ENCODE measurements around the gene SPRR2B.
"Not testable (repeated sequence)": the region's sequence is repeated elsewhere in the genome, so short reads cannot be mapped to it uniquely, and the experiment has no call there.

SPRR2B gene

DNA sequence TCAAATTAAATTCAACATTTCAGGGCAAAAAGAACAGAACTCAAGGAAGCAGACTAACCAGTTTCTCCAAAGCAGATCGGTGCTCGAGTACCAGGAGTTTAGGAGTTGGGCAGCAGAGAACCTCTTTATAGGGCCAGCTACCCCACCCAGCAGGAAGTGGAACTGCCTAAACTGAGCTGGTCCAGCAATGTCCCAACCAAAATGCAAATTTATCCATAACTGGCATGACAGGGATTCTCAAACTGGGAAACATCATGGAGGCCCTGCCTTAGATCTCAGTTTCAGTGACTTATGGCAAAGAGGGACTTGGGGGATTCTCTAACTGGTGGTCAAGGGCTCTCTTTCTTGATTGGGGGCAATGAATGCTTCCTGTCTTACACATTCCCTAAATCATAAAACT is at the start of gene SPRR2B:
Gene SPRR2B, minus strand, starts transcription at position 101 of the 400 bp plus-strand sequence. CDS start 772 bp downstream, outside the sequence.
- no peak for DNase-seq

DNA sequence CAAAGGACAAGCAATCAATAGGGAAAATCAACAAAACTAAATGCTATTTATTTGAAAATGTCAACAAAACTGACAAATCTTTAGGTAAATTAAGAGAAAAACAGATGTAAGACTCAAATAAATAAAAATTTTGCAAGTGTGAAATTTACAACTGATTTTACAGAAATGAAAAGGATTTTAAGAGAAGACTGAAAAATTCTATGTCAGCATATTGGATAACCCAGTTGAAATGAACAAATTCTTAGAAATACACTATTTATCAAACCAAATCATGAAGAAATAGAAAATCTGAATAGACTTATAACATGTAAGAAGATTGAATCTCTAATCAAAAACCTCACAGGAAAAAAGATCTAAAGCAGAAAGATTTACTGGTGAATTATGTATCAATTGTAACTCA is 49.5 kb upstream of the SPRR2B start:
- no peak for DNase-seq

DNA sequence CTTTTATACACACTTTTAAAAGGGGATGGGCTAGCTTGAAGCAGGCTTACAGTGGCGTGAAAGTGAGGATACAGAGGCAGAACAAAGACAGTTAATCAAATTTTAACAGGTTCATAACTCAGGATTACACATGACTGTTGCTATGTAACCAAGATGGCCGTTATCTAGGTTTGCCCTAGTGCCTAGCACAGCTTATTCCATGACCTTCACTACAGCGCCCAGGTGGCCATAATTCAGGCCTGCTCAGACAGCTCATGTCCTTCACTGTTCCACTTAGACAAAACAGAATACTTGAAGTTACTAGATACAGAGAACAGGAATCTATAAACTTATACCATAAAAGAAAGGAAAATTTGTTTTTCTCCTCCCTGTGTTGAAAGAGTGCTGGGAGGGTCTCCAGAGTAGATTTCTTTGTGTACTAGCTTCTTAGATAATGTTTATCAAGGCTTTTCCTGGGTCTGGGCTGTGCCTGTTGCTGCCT is 48.1 kb upstream of the SPRR2B start:
- no peak for DNase-seq

DNA sequence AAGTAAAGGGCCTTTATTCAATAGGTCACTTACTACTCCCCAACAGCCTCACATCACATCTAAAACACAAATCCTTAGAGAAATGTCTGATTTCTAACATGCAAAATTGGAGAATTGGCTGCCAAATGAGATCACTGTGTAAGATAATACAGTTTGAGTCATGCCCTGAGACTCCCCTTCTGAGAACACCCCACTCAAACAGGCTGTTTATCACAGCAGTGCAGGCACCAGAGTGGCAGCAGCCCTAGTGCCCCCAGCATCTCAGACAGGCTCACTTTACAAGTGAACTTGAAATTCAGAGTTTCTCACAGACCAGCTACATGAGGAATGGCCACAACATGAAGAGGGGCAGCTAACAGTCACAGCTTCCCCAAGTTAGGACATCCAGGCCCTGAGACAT is 43.9 kb upstream of the SPRR2B start:
- not testable (repeated sequence) for DNase-seq

DNA sequence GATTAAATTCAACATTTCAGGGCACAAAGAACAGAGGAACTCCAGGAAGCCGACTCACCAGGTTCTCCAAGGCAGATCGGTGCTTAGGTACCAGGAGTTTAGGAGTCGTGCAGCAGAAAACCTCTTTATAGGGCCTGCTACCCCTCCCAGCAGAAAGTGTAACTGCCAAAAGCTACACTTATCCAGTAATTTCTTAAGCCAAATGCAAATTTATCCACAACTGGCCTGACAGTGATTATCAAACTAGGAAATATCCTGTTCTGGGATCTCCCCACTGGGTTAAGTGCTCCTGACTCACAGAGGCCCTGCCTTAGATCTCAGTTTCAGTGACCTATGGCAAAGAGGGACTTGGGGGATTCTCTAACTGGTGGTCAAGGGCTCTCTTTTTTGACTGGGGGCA is 42.0 kb upstream of the SPRR2B start, which contains the start of gene SPRR2F:
Gene SPRR2F, minus strand, starts transcription at position 101 of the 400 bp plus-strand sequence. CDS start 783 bp downstream, outside the sequence.
- no peak for DNase-seq

DNA sequence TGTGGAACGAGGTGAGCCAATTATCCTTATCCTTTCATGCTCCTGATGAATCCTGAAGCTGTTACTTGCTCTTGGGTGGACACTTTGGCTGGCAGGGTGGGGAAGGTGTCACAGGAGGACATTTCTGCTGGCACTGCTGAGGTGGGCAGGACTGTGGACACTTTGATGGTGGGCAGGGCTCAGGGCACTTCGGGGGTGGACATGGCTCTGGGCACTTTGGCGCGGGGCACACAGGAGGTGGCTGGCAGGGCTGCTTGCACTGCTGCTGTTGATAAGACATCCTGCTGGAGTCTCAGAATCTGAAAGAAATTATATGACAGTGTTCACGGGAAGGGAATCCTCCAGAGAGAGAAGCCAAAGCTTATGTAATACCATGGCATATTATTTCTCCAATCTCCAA is 41.0 kb upstream of the SPRR2B start:
- DNase-seq, result not testable (repeated sequence)

DNA sequence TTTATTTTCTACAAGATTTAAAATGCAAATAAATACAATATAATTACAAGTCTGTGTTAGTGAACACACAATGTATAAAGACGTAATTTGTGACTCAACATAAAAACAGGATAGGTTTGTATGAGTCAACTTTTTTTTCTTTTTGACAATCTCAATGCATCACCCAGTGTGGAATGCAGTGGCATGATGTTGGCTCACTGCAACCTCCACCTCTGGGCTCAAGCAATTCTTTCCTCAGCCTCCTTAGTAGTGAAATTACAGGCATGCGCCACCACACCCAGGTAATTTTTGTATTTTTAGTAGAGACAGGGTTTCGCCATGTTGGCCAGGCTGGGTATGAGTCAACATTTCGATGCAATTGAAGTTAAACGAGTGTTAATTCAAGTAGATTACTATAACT is 28.8 kb upstream of the SPRR2B start:
- DNase-seq, result no peak

DNA sequence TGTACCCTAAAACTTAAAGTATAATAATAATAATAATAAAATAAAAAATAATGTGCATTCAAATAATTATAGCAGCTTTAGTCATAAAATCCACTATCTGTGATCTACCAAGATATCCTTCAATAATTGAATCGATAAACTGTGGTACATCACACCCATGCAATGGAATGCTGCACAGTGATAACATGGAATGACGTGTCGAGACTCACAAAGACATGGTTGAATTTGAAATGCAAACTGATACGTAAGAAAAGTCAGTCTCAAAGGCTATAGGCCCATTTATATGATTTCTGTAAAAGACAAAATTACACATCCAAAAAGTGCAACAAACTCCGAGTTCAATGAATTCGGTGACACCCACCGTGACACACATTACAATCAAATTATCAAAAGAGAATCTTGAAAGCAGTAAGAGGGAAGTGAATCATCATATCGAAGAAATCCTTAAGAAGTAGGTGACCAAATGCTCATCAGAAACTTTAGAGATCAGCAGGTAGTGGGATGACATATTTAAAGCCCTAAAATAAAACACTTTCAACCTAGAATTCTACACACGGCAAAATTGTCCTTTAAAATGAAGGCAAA is 28.1 kb upstream of the SPRR2B start:
- no peak for DNase-seq

DNA sequence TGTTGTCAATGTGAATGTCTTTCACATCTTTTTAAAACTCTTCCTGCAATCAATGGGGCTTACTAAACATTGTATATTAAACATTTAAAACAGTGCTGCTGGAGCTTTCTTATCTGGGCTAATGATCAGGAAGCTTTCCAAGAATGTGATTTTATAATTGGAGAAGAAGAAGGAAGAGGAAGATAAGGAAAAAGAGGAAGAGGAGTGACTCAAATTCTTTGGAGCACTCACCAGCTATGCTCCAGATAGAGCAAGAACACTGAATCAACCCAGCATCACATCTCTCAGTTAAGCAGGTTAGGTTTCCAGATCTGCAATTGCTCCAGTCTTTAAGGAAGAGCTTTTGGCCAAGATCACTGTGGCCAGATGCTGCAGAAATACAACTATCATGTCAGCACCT is 24.4 kb upstream of the SPRR2B start:
- no peak for DNase-seq

DNA sequence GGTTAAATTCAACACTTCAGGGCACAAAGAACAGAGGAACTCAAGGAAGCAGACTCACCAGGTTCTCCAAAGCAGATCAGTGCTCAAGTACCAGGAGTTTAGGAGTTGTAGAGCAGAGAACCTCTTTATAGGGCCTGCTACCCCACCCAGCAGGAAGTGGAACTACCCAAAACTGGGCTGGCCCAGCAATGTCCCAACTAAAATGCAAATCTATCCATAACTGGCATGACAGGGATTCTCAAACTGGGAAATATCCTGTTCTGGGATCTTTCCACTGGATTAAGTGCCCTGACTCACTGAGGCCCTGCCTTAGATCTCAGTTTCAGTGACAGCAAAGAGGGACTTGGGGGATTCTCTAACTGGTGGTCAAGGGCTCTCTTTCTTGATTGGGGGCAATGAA is 23.0 kb upstream of the SPRR2B start, which contains the start of gene SPRR2E:
Gene SPRR2E, minus strand, starts transcription at position 101 of the 400 bp plus-strand sequence. CDS start 775 bp downstream, outside the sequence.
- no peak for DNase-seq

DNA sequence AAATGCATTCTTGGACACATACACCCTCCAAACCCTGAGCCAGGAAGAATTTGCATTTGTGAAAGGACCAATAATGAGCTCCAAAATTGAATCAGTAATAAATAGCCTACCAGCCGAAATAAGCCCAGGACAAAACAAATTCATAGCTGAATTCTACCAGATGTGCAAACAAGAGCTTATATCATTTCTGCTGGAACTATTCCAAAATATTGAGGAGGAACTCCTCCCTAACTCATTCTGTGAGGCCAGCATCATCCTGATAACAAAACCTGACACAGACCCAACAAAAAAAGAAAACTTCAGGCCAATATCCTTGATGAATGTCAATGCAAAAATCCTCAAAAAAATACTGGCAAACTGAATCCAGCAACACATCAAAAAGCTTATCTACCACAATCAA is 16.2 kb upstream of the SPRR2B start:
- DNase-seq, result no peak

DNA sequence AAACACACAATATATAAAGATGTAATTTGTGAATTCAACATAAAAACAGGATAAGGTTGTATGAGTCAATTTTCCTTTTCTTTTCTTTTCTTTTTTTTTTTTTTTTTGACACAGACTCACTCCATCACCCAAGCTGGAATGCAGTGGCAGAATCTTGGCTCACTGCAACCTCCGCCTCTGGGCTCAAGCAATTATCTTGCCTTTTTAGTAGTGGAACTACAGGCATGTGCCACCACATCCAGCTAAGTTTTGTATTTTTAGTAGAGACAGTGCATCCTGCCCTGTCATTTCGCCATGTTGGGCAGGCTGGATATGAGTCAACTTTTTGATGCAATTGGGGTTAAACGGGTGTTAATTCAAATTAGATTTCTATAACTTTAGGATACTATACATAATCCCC is 10.3 kb upstream of the SPRR2B start:
- no peak for DNase-seq

DNA sequence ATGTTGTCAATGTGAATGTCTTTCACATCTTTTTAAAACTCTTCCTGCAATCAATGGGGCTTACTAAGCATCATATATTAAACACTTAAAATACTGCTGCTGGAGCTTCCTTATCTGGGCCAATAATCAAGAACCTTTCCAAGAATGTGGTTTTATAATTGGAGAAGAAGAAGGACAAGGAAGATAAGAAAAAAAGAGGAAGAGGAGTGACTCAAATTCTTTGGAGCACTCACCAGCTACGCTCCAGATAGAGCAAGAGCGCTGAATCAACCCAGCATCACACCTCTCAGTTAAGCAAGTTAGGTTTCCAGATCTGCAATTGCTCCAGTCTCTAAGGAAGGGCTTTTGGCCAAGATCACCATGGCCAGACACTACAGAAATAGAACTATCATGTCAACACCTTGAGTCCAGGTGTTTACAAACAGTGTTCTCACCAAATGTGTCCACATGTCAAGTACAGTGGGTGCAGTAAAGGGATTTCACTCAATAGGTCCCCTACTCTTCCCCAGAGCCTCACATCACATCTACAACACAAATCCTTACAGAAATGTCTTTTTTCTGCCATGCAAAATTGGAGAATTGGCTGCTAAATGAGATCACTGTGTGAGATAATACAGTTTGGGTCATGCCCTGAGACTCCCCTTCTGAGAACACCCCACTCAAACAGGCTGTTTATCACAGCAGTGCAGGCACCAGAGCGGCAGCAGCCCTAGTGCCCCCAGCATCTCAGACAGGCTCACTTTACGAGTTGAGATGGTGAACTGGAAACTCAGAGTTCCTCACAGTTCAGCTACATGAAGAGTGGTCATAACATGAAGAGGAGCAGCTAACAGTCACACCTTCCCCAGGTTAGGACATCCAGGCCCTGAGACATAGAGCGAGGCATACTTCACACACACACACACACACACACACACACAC is 1.7 kb upstream of the SPRR2B start:
- DNase-seq, result no peak

DNA sequence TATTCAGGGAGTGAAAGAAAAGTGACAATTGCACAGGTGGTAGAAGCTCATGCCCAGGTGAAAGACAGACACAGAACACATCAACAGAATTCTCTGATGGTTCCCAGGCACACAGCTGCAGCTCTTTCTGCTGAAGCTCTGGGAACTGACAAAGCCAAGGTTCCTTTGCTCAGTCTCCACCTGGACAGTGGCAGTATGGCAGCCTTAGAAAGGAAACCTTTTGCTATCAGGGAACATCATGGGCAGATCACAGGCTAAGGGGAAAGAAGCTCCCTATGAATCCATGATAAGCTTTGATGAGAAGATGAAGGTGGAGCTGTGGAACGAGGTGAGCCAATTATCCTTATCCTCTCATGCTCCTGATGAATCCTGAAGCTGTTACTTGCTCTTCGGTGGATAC is 1.2 kb downstream of the SPRR2B start:
- no peak for DNase-seq

DNA sequence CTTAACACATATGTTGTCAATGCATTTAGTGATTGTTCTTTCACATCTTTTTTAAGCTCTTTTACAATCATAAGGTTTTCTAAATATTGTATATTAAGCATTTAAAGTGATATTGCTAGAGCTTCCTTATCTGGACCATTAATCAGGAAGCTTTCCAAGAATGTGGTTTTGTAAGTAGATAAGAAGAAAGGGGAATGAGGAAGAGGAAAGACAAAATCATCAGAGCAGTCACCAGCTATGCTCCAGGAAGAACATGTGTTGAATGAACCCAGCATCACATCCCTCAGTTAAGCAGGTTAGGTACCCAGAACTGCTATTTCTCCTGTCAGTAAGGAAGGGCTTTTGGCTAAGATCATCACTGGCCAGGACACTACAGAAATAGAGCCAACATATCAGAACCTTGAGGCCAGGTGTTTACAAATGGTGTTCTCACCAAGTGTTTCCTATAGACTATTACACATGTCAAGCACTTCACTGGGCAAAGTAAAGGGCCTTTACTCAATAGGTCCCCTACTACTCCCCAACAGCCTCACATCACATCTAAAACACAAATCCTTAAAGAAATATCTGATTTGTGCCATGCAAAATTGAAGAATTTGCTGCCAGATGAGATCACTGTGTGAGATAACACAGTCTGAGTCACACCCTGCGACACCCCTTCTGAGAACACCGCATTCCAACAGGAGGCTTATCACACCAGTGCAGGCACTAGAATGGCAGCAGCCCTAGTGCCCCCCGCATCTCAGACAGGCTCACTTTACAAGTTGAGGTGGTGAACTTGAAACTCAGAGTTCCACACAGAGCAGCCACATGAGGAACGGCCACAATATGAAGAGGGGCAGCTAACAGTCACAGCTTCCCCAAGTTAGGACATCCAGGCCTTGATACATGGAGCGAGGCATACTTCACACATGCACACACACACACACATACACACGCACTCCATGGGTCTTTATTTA is 12.3 kb downstream of the SPRR2B start:
- no peak for DNase-seq

DNA sequence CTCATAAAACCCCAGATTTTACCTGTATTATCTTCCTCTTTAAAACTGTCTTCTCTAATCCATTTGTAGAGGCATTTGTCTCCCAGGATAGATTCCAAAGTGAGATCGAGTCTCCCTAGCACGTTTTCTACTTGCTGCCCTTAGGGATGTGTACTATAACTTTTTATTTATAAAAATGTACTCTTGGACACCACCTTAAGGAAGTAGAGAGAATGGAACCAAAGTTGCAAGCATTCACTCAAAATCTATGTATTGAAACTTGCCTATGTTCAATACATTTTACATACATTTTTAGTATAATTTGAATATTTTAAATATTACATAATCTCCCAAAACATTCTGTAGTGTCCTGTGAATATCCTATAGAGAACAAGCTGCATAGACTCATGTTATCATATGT is 13.3 kb downstream of the SPRR2B start:
- DNase-seq, result no peak

DNA sequence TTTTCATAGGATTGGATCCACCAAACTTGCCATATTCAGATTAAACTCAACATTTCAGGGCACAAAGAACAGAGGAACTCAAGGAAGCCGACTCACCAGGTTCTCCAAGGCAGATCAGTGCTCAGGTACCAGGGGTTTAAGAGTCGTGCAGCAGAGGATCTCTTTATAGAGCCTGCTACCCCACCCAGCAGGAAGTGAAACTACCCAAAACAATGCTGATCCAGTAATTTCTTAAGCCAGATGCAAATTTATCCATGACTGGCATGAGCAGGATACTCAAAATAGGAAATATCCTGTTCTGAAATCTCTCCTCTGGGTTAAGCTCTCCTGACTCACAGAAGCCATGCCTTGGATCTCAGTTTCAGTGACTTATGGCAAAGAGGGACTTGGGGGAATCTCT is 14.0 kb downstream of the SPRR2B start, which contains the start of gene SPRR2A:
Gene SPRR2A, minus strand, starts transcription at position 138 of the 400 bp plus-strand sequence. CDS start 777 bp downstream, outside the sequence.
- no peak for DNase-seq

DNA sequence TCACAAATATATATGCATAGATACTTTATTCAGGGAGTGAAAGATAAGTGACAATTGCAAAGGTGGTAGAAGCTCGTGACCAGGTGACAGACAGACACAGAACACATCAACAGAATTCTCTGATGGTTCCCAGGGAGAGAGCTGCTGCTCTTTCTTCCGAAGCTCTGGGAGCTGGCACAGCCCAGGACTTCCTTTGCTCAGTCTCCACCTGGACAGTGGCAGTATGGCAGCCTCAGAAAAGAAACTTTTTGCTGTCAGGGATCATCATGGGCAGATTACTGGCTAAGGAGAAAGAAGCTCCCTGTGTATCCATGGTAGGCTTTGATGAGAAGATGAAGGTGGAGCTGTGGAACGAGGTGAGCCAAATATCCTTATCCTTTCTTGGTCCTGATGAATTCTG is 15.3 kb downstream of the SPRR2B start:
- not testable (repeated sequence) for DNase-seq

DNA sequence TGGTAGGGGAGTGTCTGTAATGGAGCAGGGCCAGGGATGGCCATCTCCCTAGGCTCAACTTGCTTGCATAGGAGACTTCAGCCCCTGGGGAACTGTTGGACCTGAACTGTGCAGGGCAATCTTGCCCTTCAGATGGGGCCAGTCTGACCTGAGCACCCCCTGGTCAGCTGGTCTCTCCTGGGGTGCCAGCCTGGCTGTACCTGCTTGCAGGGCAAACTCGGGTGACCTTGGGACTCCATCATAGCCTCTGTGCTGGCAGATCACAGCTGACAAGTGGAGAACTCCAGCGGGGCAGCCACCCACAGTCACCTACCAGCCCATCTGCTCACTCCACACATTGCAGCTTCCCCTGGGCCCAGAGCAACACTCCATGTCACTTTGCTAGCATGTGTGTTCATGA is 22.2 kb downstream of the SPRR2B start:
- no peak for DNase-seq

DNA sequence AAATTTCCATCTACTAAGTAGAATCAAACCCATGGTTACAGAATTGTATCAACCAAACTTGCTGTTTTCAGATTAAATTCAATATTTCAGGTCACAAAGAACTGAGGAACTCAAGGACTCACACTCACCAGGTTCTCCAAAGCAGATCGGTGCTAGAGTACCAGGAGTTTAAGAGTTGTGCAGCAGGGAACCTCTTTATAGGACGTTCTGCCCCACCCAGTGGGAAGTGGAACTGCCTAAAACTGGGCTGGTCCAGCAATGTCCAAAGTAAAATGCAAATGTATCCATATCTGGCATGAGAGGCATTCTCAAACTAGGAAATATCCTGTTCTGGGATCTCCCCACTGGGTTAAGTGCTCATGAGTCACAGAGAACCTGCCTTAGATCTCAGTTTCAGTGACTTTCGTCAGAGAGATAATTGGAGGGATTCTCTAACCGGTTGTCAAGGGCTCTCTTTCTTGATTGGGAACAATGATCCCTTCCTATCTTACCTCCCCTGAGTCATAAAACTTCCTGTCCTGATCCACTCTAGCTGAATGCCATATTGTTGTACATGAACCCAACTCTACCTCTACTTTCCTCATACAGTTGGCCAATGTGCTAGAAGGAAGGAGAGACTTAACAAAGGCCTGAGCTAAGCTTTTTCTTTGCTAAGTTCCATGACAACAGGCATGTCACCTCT is 30.3 kb downstream of the SPRR2B start, which contains the start of gene SPRR2D:
Gene SPRR2D, minus strand, starts transcription at position 171 of the 682 bp plus-strand sequence. CDS start 774 bp downstream, outside the sequence.
- no peak for DNase-seq

DNA sequence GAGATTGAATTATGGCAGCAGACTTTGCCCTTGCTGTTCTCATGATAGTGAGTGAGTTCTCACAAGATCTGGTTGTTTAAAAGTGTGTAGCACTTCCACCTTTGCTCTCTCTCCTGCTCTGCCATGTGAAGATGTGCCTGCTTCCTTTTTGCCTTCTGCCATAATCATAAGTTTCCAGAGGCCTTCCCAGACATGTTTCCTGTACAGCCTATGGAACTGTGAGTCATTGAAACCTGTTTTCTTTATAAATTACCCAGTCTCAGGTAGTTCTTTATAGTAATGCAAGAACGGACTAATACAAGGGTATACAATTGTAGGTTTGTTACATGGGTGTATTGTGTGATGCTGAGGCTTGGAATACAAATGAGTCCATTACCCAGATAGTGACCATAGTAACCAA is 36.2 kb downstream of the SPRR2B start:
- no peak for DNase-seq

Measured in CD4-positive, alpha-beta T cell treated with Interleukin-4 for 4 hours (primary cell).